Activated CD8-positive, alpha-beta T cell treated with anti-CD3 and anti-CD28 coated beads for 36 hours (primary cell): ENCODE measurements around the gene SPOCK2. TPM values are rescaled to one million over a fixed set of nuclear protein-coding genes. Genes with fewer than 3 reads are reported as not detected.

Experiments used
- ATAC-seq: fragments of 200-7000 bp; cut with Tn5 transposase; one replicate; pipeline ENCODE4 v1.10.0; 2021; ENCODE audit warnings: mild to moderate bottlenecking, moderate library complexity
- CTCF ChIA-PET: fragments of 350-600 bp; sonication (Branson Sonifier 250); formaldehyde crosslinking; loops from one replicate; lab custom pipeline; 2021; ENCODE audit warnings: antibody characterized with exemption; lab: Charles Lee
- POLR2A ChIA-PET: fragments of 350-600 bp; sonication (Branson Sonifier 250); formaldehyde crosslinking; loops from one replicate; lab custom pipeline; 2021; ENCODE audit warnings: antibody characterized with exemption; lab: Charles Lee
- DNase-seq: peaks from one replicate; pipeline ENCODE4 v3.0.0-alpha.2; 2020
- H3K27ac Mint-ChIP-seq: one replicate; pipeline ENCODE4 v1.8.0; 2021; ENCODE audit warnings: mild to moderate bottlenecking, mixed read lengths
- H3K27me3 Mint-ChIP-seq: one replicate; pipeline ENCODE4 v1.8.0; 2021; ENCODE audit warnings: mixed read lengths
- H3K36me3 Mint-ChIP-seq: one replicate; pipeline ENCODE4 v1.8.0; 2021; ENCODE audit warnings: low read depth, mixed read lengths
- H3K4me1 Mint-ChIP-seq: one replicate; pipeline ENCODE4 v1.8.0; 2021; ENCODE audit warnings: low read depth, mixed read lengths
- H3K4me3 Mint-ChIP-seq: one replicate; pipeline ENCODE4 v1.8.0; 2021; ENCODE audit warnings: mild to moderate bottlenecking, moderate library complexity, mixed read lengths
- H3K9me3 Mint-ChIP-seq: one replicate; pipeline ENCODE4 v1.8.0; 2021; ENCODE audit warnings: mixed read lengths
- CTCF ChIP-seq: fragments of 200-600 bp; IDR thresholded peaks from one replicate; pipeline ENCODE4 v1.8.0; 2022; ENCODE audit warnings: antibody characterized with exemption, mild to moderate bottlenecking
- intact Hi-C: fragments of 100-400 bp; cut with micrococcal nuclease; formaldehyde crosslinking; loops from one replicate; pipeline ENCODE4 v1.10.0; 2022
- total RNA-seq, 2 experiments: library from RNA; stranded (reverse); gene quantifications; one replicate each; pipeline ENCODE4 v1.2.3, GENCODE V29; 2021

The SPOCK2 gene
- total RNA-seq, 2 experiments from 2014 or later: 134 to 135 TPM

- Mint-ChIP-seq H3K4me1 (peaks cover 31% of the 10 kb centered on the region), H3K9me3 (no peaks in the 10 kb centered on the region), H3K27me3 (no peaks in the 10 kb centered on the region), H3K27ac (no peak overlapping the region), H3K4me3 (no peak overlapping the region), H3K36me3 (peaks cover 3% of the 10 kb centered on the region)
- TF ChIP-seq CTCF: no peak
- DNase-seq (no peak), ATAC-seq (no peak)
- ChIA-PET CTCF (interaction anchor here (1.7 kb wide), 1 partner anchor 281 kb away, joined by 6 read pairs; no protein-coding TSS in a partner anchor), POLR2A (no interaction called here)
- intact Hi-C loops: no loop called here
Measured at GRCh38 chr10:72056113-72056512, 32.2 kb downstream of the SPOCK2 start.

GRCh38 chr10:72053690-72054089 lies 34.7 kb downstream of the SPOCK2 start:
- ChIA-PET POLR2A (interaction anchor here (0.6 to 1.3 kb wide), 2 partner anchors 291 to 321 kb away, joined by 3 to 4 read pairs; no protein-coding TSS in a partner anchor), CTCF (interaction anchor here (0.9 kb wide), 1 partner anchor 284 kb away, joined by 3 read pairs; no protein-coding TSS in a partner anchor)
- intact Hi-C loops: no loop called here
- TF ChIP-seq CTCF: no peak
- peaks cover 23% of the 10 kb centered on the region for H3K4me1 Mint-ChIP-seq
- no peaks in the 10 kb centered on the region for H3K9me3 Mint-ChIP-seq
- ATAC-seq: no peak
- no peaks in the 10 kb centered on the region for H3K36me3 Mint-ChIP-seq
- H3K27me3 Mint-ChIP-seq: no peaks in the 10 kb centered on the region
- no peak overlapping the region for H3K27ac Mint-ChIP-seq
- DNase-seq: no peak
- no peak overlapping the region for H3K4me3 Mint-ChIP-seq

- DNase-seq (no peak), ATAC-seq (no peak)
- POLR2A ChIA-PET: interaction anchor here (1.5 kb wide), 1 partner anchor 9 kb away, joined by 5 read pairs; no protein-coding TSS in a partner anchor
- CTCF ChIA-PET: interaction anchor here (1.2 to 7.7 kb wide), 6 partner anchors 9 to 289 kb away, joined by 3 to 129 read pairs (median 44); no protein-coding TSS in a partner anchor
- Mint-ChIP-seq H3K27ac (no peak overlapping the region), H3K4me3 (no peak overlapping the region), H3K36me3 (no peaks in the 10 kb centered on the region), H3K9me3 (no peaks in the 10 kb centered on the region), H3K27me3 (no peaks in the 10 kb centered on the region), H3K4me1 (peaks cover 19% of the 10 kb centered on the region)
- no peak for TF ChIP-seq CTCF
- intact Hi-C loops: no loop called here
Measured at GRCh38 chr10:72050873-72051272, 37.5 kb downstream of the SPOCK2 start.

GRCh38 chr10:72049969-72050781 lies 38.2 kb downstream of the SPOCK2 start:
- intact Hi-C loops: loop anchor here (5.0 kb wide), 1 partner anchor 153 kb away; no protein-coding TSS in a partner anchor
- ATAC-seq: no peak

More at GRCh38 chr10:72049969-72050781, 38.2 kb downstream of the SPOCK2 start:
- Mint-ChIP-seq H3K4me1 (peaks cover 19% of the 10 kb centered on the region), H3K4me3 (no peak overlapping the region), H3K27me3 (no peaks in the 10 kb centered on the region), H3K9me3 (no peaks in the 10 kb centered on the region), H3K27ac (no peak overlapping the region), H3K36me3 (no peaks in the 10 kb centered on the region)
- DNase-seq: no peak
- POLR2A ChIA-PET: interaction anchor here (0.6 to 1.5 kb wide), 5 partner anchors 10 to 320 kb away, joined by 3 to 5 read pairs (median 3); no protein-coding TSS in a partner anchor
- TF ChIP-seq CTCF: no peak
- CTCF ChIA-PET: interaction anchor here (0.5 to 7.7 kb wide), 16 partner anchors 10 to 383 kb away, joined by 3 to 129 read pairs (median 8); partner anchors contain the start of gene ASCC1
